ENCODE results near the gene DYNC1H1. TPM values are rescaled to one million over a fixed set of nuclear protein-coding genes. Genes with fewer than 3 reads are reported as not detected.

The DYNC1H1 gene
- total RNA-seq, 1 experiment from 2014 or later: 361 TPM

GRCh38 chr14:101959277-101959676 lies 5.1 kb upstream of the DYNC1H1 start:
- peaks cover 17 to 36% of the 10 kb centered on the region in 2 experiments; a peak in 3 of 4 replicates for H3K4me1 ChIP-seq (ENCODE audit: control insufficient read depth in 1 of 2, insufficient read depth in 2 of 2, low read length in 2 of 2)
- no peak overlapping the region for H3K9ac ChIP-seq (ENCODE audit: low read length)
- H3K27me3 ChIP-seq (ENCODE audit: insufficient read depth, low read length): no peaks in the 10 kb centered on the region
- H3K36me3 ChIP-seq (ENCODE audit: control insufficient read depth in 1 of 2, insufficient read depth in 2 of 2, low read length in 2 of 2): no peaks in the 10 kb centered on the region
- CTCF ChIA-PET: interaction anchor here (1.4 kb wide), 2 partner anchors 13 to 188 kb away, joined by 4 to 5 read pairs; no protein-coding TSS in a partner anchor
- POLR2A ChIA-PET: interaction anchor here (0.7 kb wide), 1 partner anchor 244 kb away, joined by 4 read pairs; no protein-coding TSS in a partner anchor
- H4K20me1 ChIP-seq (ENCODE audit: insufficient read depth): no peaks in the 10 kb centered on the region
- H3K79me2 ChIP-seq (ENCODE audit: insufficient read depth, low read length): no peaks in the 10 kb centered on the region
- intact Hi-C loops (cut with micrococcal nuclease): no loop called here
- TF ChIP-seq FOSL1 (IDR thresholded peaks at IDR 0.05; ENCODE audit: low read depth) (no peak), REST (IDR thresholded peaks at IDR 0.05; ENCODE audit: low read depth) (no peak), EGR1 (IDR thresholded peaks at IDR 0.05; ENCODE audit: low read depth) (no peak), ZFX (IDR thresholded peaks at IDR 0.05) (no peak), ELF1 (IDR thresholded peaks at IDR 0.05; ENCODE audit: borderline replicate concordance, low read depth) (no peak), ZNF274 (IDR thresholded peaks at IDR 0.05; ENCODE audit: low read depth, low read length) (no peak), POLR2AphosphoS5 (IDR thresholded peaks at IDR 0.05; ENCODE audit: low read depth, low read length) (no peak), SP1 (IDR thresholded peaks at IDR 0.05; ENCODE audit: low read depth) (no peak), EZH2 (IDR thresholded peaks at IDR 0.05) (no peak), CTCF (IDR thresholded peaks at IDR 0.05 in 2 of 3, conservative IDR thresholded peaks at IDR 0.05 in 1 of 3; ENCODE audit: borderline replicate concordance in 1 of 3, insufficient read depth in 1 of 3, low read depth in 2 of 3, low read length in 2 of 3) (no peak), SIN3A (IDR thresholded peaks at IDR 0.05; ENCODE audit: low read depth) (no peak), EZH2phosphoT487 (IDR thresholded peaks at IDR 0.05; ENCODE audit: borderline replicate concordance) (no peak), ATF3 (IDR thresholded peaks at IDR 0.05) (no peak), POLR2A (IDR thresholded peaks at IDR 0.05; ENCODE audit: borderline replicate concordance, extremely low read depth, insufficient read depth, insufficient read length) (no peak), RAD21 (IDR thresholded peaks at IDR 0.05; ENCODE audit: low read depth) (no peak), MAX (IDR thresholded peaks at IDR 0.05) (no peak)
- ATAC-seq: no peak
- no peak overlapping the region for H3K4me2 ChIP-seq (ENCODE audit: low read length)
- no peak for DNase-seq (ENCODE audit: low read depth, low spot score)
- no peaks in the 10 kb centered on the region for H3K9me2 ChIP-seq (ENCODE audit: insufficient read depth)
- H2AFZ ChIP-seq (ENCODE audit: low read depth, low read length, poor library complexity, severe bottlenecking): no peak overlapping the region
- BruUV-seq (replicated peaks): no TSS peak
- H3K27ac ChIP-seq (ENCODE audit: low read depth, low read length): no peak overlapping the region
- RAD21 ChIA-PET (ENCODE audit: low non-redundant PET in 1 of 2, low total read pairs in 2 of 2, uncharacterized antibody in 2 of 2, unreplicated experiment in 2 of 2): no interaction called here
- no peaks in the 10 kb centered on the region for H3K9me3 ChIP-seq (ENCODE audit: control insufficient read depth in 1 of 2, insufficient read depth in 1 of 2, low read depth in 1 of 2, low read length in 2 of 2)
- H3K4me3 ChIP-seq (replicated peaks in 1 of 2; ENCODE audit: low read depth in 1 of 2, low read length in 2 of 2): no peak overlapping the region

Data from HCT116 (cell line).